22Rv1 (cell line): ENCODE data around the gene KIAA0513.

Source experiments
- ZFX ChIP-seq: fragments of 450-650 bp; IDR thresholded peaks from 2 replicates; pipeline ENCODE4 v1.6.1; 2017; ENCODE audit warnings: antibody characterized with exemption, borderline replicate concordance
- TF ChIP-seq, protein P1 (sequence below): fragments of 450-650 bp; IDR thresholded peaks from 2 replicates; pipeline ENCODE4 v1.5.1; 2017; ENCODE audit warnings: mild to moderate bottlenecking

DNA sequence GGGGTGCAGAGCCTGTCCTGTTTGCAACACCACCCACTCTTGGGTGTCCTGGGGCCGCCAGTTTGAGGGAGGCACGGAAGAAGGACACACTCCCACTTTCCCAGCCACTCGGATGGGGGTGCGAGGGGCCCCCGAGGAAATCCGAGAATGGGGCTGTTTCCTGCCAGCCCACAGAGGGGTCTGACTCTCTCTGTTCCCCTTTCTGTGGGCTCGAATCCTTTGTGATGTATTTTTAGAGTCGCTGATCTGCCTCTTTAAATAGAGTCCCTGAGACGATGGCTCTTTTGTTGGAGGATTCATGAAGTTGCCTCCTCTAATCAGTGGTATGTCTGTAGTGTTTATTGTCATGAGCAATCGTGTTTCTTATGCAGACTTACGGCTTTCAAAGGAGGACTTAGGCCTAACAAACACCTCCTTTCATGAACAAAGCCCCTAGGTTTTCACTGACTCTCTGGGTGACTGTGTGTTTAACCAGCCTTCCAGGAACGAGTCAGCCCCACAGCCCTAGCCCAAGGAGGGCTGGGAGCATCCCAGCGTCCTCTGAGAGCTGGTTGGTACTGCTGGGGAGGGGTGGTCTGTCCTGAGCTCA is 55.5 kb downstream of the KIAA0513 start:
- TF ChIP-seq, protein P1, sequence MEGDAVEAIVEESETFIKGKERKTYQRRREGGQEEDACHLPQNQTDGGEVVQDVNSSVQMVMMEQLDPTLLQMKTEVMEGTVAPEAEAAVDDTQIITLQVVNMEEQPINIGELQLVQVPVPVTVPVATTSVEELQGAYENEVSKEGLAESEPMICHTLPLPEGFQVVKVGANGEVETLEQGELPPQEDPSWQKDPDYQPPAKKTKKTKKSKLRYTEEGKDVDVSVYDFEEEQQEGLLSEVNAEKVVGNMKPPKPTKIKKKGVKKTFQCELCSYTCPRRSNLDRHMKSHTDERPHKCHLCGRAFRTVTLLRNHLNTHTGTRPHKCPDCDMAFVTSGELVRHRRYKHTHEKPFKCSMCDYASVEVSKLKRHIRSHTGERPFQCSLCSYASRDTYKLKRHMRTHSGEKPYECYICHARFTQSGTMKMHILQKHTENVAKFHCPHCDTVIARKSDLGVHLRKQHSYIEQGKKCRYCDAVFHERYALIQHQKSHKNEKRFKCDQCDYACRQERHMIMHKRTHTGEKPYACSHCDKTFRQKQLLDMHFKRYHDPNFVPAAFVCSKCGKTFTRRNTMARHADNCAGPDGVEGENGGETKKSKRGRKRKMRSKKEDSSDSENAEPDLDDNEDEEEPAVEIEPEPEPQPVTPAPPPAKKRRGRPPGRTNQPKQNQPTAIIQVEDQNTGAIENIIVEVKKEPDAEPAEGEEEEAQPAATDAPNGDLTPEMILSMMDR = no peak
- no peak for TF ChIP-seq ZFX
